Immature natural killer cell (primary cell): ENCODE data around the gene RDX. TPM values are rescaled to one million over a fixed set of nuclear protein-coding genes. Genes with fewer than 3 reads are reported as not detected.
"Not testable (repeated sequence)": the region's sequence is repeated elsewhere in the genome, so short reads cannot be mapped to it uniquely, and the experiment has no call there.

Experiments used
- DNase-seq, 3 donors: peaks; one replicate each; pipeline ENCODE4 v3.0.0; 2022; ENCODE audit warnings: mixed read lengths in 1 of 3
- H3K27ac Mint-ChIP-seq, 6 donors: one replicate each; pipeline ENCODE4 v1.8.0; 2020; ENCODE audit warnings: mixed read lengths in 6 of 6, mild to moderate bottlenecking in 5 of 6, inconsistent platforms in 4 of 6, moderate library complexity in 3 of 6
- H3K27me3 Mint-ChIP-seq, 3 donors: one replicate each; pipeline ENCODE4 v1.8.0; 2020 to 2021; ENCODE audit warnings: low read depth in 3 of 3, mild to moderate bottlenecking in 3 of 3, mixed read lengths in 3 of 3, moderate library complexity in 3 of 3, inconsistent platforms in 1 of 3
- H3K36me3 Mint-ChIP-seq, 3 donors: one replicate each; pipeline ENCODE4 v1.8.0; 2020; ENCODE audit warnings: mixed read lengths in 3 of 3, inconsistent platforms in 2 of 3, mild to moderate bottlenecking in 2 of 3
- H3K4me1 Mint-ChIP-seq, 2 donors: one replicate each; pipeline ENCODE4 v1.8.0; 2020; ENCODE audit warnings: inconsistent platforms in 2 of 2, mild to moderate bottlenecking in 2 of 2, mixed read lengths in 2 of 2, moderate library complexity in 1 of 2
- H3K4me3 Mint-ChIP-seq, 5 donors: one replicate each; pipeline ENCODE4 v1.8.0; 2020; ENCODE audit warnings: mild to moderate bottlenecking in 5 of 5, mixed read lengths in 5 of 5, inconsistent platforms in 3 of 5, moderate library complexity in 3 of 5
- H3K9me3 Mint-ChIP-seq, 6 donors: one replicate each; pipeline ENCODE4 v1.8.0; 2020; ENCODE audit warnings: mild to moderate bottlenecking in 6 of 6, mixed read lengths in 6 of 6, inconsistent platforms in 4 of 6, moderate library complexity in 3 of 6
- polyA plus RNA-seq, 3 donors: library from polyadenylated mRNA; unstranded; fragments of 300-500 nt; fragmentation: Illumina TruSeq; gene quantifications; one replicate each; pipeline ENCODE4 v1.2.3, GENCODE V29; 2021

The RDX gene
- polyA plus RNA-seq, 3 donors from 2014 or later: 13.0 to 28.5 (median 21.9) TPM

GRCh38 chr11:110280595-110280994 is 15.8 kb downstream of the RDX start:
- H3K4me1 Mint-ChIP-seq, DNase-seq, H3K4me3 Mint-ChIP-seq, H3K27ac Mint-ChIP-seq, H3K27me3 Mint-ChIP-seq, H3K36me3 Mint-ChIP-seq, H3K9me3 Mint-ChIP-seq: not testable (repeated sequence)

DNA sequence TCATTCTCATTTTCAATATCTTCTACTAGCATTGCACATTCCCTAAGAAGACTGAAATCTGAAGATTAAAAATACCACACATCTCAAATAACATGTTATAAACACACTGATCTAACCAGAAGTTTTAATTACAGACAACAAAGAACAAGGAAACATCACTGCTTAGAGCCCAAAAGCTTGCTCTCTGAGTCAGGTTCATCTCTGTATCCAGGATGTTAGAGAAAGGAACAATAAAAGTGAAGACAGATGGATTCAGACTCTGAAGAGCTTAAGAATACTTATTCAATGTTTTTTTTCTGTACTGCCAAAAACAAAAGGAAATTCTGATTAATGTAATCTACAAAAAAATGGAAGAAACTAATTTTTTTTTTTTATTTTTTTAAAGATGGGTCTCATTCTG is 16.5 kb downstream of the RDX start:
- DNase-seq: no peak
- Mint-ChIP-seq H3K36me3 (peaks cover 5 to 7% (median 7%) of the 10 kb centered on the region in 3 donors), H3K9me3 (no peaks in the 10 kb centered on the region), H3K4me1 (peaks cover 0 to 5% of the 10 kb centered on the region in 2 donors), H3K27me3 (no peaks in the 10 kb centered on the region), H3K4me3 (no peak overlapping the region), H3K27ac (no peak overlapping the region)

- H3K9me3 Mint-ChIP-seq: no peaks in the 10 kb centered on the region
- peaks cover 5 to 23% of the 10 kb centered on the region in 2 donors for H3K4me1 Mint-ChIP-seq
- H3K27ac Mint-ChIP-seq: peak overlapping the region in 1 of 6 donors; percentile 41
- H3K36me3 Mint-ChIP-seq: peaks cover 5 to 12% (median 10%) of the 10 kb centered on the region in 3 donors
- no peak overlapping the region for H3K4me3 Mint-ChIP-seq
- DNase-seq: no peak
- no peaks in the 10 kb centered on the region for H3K27me3 Mint-ChIP-seq
Observed at GRCh38 chr11:110272919-110273318, 23.5 kb downstream of the RDX start.

GRCh38 chr11:110269996-110270395 is 26.4 kb downstream of the RDX start:
- DNase-seq: no peak
- Mint-ChIP-seq H3K4me3 (no peak overlapping the region), H3K9me3 (no peaks in the 10 kb centered on the region), H3K36me3 (peaks cover 0 to 9% (median 6%) of the 10 kb centered on the region in 3 donors), H3K27me3 (no peaks in the 10 kb centered on the region), H3K27ac (no peak overlapping the region), H3K4me1 (peaks cover 5 to 23% of the 10 kb centered on the region in 2 donors)

- DNase-seq: no peak
- Mint-ChIP-seq H3K27me3 (no peaks in the 10 kb centered on the region), H3K36me3 (peaks cover 0 to 9% (median 6%) of the 10 kb centered on the region in 3 donors), H3K9me3 (no peaks in the 10 kb centered on the region), H3K27ac (no peak overlapping the region), H3K4me1 (peaks cover 5 to 23% of the 10 kb centered on the region in 2 donors), H3K4me3 (no peak overlapping the region)
Observed at GRCh38 chr11:110268441-110268840, 28.0 kb downstream of the RDX start.

DNA sequence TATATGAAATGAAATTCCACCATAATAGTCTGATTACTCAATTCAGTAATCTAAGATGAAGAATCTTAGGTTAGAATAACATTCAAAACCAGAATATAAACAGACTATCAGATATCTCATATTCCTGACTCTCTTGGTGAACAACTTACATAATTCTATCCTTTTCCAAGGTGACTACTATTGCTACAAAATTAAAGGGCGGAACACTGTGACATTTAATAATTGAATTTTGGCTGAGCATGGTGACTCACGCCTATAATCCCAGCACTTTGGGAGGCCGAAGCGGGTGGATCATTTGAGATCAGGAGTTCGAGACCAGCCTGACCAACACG is 34.4 kb downstream of the RDX start:
- H3K4me1 Mint-ChIP-seq: no peaks in the 10 kb centered on the region
- peaks cover 0 to 1% (median 0%) of the 10 kb centered on the region in 3 donors for H3K27me3 Mint-ChIP-seq
- no peaks in the 10 kb centered on the region for H3K9me3 Mint-ChIP-seq
- no peak overlapping the region for H3K4me3 Mint-ChIP-seq
- H3K27ac Mint-ChIP-seq: peak overlapping the region in 1 of 6 donors; percentile 34
- DNase-seq: no peak
- peaks cover 4 to 39% (median 22%) of the 10 kb centered on the region in 3 donors for H3K36me3 Mint-ChIP-seq

DNA sequence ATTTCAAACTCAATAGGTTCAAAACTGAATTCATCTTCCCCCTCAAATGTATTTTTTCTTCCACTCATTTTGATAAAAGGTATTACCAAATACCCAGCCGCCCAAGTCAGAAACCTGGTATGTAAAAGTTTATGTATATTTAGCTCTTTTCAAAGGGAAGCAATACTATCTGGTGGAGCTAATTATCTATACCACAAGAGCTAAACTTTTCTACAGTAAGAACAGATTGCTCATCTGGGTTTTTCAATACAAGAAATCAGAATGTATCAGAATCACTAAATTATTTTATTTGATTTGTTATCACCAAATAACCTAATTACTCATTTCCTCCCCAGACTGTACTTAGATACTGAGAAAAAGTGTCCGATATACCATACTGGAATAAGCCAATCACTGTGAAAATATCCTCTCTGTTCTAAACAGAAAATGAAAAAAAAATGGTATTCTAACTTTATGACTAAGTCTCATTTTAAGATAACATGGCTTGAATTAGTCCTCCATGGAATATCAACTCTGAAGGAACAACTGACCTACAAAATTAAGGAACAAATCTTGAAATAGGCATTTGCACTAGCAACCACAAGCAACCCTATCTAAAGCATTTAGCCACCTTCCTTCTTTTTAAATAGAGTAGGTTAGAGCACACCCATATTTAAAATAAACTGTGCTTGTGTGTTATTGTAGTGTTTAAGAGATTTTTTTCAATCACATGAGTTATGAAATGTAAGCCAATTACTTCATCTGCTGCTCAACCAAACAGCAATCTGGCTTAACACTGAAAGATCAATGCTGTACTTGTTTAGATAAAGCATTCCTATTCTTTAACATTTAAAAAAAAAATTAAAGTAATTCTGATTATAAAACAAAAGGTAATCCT is 35.0 kb downstream of the RDX start:
- no peak overlapping the region for H3K4me3 Mint-ChIP-seq
- no peak overlapping the region for H3K27ac Mint-ChIP-seq
- H3K36me3 Mint-ChIP-seq: peaks cover 4 to 39% (median 22%) of the 10 kb centered on the region in 3 donors
- no peaks in the 10 kb centered on the region for H3K4me1 Mint-ChIP-seq
- DNase-seq: no peak
- peaks cover 0 to 1% (median 0%) of the 10 kb centered on the region in 3 donors for H3K27me3 Mint-ChIP-seq
- H3K9me3 Mint-ChIP-seq: no peaks in the 10 kb centered on the region

DNA sequence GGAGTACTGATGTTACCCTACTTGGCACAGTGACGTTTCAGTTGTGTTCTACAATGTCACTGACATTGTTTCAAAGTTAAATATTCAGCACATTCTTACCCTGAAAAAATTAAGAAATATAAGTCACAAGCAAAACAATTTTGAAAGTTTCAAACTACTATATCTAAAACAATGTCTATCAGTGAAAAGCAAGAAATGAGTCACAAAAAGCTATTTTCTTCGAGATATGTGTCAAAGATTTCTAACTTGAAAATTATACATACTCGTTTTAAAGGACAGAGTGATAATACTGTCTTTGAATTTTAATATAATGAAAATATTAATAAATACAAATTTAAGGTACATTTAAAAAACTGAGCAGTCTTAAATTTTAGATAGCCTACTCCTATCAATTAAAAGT is 42.9 kb downstream of the RDX start:
- Mint-ChIP-seq H3K4me1 (no peaks in the 10 kb centered on the region), H3K4me3 (no peak overlapping the region), H3K9me3 (no peaks in the 10 kb centered on the region), H3K36me3 (peaks cover 9 to 36% (median 10%) of the 10 kb centered on the region in 3 donors), H3K27me3 (no peaks in the 10 kb centered on the region), H3K27ac (no peak overlapping the region)
- no peak for DNase-seq

DNA sequence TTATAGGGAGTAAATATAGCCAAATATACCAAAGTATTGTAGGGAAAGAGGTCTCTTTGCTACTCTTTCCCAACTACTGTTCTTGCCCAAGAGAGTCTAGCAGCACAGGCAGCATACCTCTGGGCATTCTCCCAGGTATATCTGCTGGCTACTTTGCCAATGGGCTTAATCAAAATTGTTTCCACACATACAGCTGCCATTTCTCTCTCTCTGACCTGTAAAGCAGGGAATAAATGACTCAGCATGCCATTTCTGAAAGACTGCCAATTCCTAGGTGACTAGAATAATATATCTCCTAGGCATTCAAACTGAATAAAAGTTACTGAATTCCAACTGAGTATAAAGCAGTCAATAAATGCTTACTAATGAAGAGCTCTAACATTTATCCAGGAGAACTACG is 44.6 kb downstream of the RDX start:
- no peak overlapping the region for H3K27ac Mint-ChIP-seq

DNA sequence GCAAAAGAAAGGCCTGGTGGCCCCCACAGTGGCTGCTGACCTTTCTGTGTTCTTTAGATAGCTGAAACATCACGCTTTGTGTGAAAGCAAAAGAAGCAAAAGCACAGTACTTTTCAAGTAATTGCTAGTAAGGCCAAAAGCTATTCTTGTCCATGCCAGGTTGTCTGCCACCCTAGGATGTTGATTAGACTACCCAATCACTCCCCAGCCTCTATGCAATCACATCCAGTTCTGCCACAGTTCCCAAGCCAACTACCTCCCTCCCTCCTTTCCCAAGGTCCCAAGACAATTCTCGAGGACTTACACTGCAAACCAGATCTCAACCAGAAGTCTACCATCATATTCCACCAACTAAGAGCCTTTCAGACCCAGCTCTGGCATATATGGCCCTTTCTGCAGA is 46.2 kb downstream of the RDX start:
- peaks cover 0 to 1% (median 0%) of the 10 kb centered on the region in 3 donors for H3K27me3 Mint-ChIP-seq
- no peak for DNase-seq
- no peak overlapping the region for H3K27ac Mint-ChIP-seq
- no peaks in the 10 kb centered on the region for H3K9me3 Mint-ChIP-seq
- H3K36me3 Mint-ChIP-seq: peaks cover 4 to 26% (median 9%) of the 10 kb centered on the region in 3 donors
- H3K4me1 Mint-ChIP-seq: no peaks in the 10 kb centered on the region
- no peak overlapping the region for H3K4me3 Mint-ChIP-seq

More for the DNA sequence above, 44.6 kb downstream of the RDX start:
- H3K36me3 Mint-ChIP-seq: peaks cover 4 to 26% (median 9%) of the 10 kb centered on the region in 3 donors
- no peaks in the 10 kb centered on the region for H3K27me3 Mint-ChIP-seq
- H3K4me3 Mint-ChIP-seq: no peak overlapping the region
- no peaks in the 10 kb centered on the region for H3K9me3 Mint-ChIP-seq
- no peaks in the 10 kb centered on the region for H3K4me1 Mint-ChIP-seq
- no peak for DNase-seq

DNA sequence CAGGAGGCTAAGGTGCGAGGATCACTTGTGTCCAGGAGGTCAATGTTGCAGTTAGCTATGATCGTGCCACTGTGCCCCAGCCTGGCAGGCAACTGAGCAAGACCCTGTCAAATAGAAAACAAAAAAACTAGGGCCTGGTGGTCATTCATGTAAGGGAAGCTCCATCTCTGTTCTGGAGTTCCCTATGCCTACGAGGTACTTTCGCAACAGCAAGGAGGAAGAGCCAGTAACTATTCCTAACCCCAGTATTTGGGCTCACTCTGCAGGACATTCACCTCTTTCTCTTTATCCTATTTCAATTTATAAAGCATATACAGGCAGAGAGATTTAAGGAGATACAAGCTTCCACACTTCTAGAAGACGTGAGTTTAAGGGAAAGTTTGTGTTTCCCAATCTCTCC is 46.6 kb downstream of the RDX start:
- Mint-ChIP-seq H3K27ac (no peak overlapping the region), H3K27me3 (peaks cover 0 to 1% (median 0%) of the 10 kb centered on the region in 3 donors), H3K4me1 (no peaks in the 10 kb centered on the region), H3K36me3 (peaks cover 4 to 26% (median 9%) of the 10 kb centered on the region in 3 donors), H3K9me3 (no peaks in the 10 kb centered on the region), H3K4me3 (no peak overlapping the region)
- DNase-seq: no peak

DNA sequence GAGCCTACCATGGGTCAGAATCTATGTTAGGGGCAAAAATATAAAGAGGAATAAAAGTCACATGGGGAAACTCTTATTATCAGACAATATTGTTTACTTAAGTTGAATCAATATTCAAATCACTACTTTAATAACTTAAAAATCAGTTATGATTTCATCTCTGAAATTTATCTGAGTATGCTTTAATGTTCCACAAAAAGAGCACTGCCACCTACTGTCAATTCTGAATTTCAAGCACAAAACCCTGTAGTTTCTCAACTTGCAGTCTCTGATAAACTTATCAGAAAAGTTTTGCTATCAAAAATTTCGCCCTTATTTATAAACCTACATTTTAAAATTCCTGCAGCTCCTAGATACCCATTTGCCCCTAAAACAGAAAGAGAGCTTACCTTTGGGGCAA is 47.3 kb downstream of the RDX start:
- peaks cover 0 to 1% (median 0%) of the 10 kb centered on the region in 3 donors for H3K27me3 Mint-ChIP-seq
- no peaks in the 10 kb centered on the region for H3K4me1 Mint-ChIP-seq
- H3K27ac Mint-ChIP-seq: no peak overlapping the region
- H3K36me3 Mint-ChIP-seq: peaks cover 4 to 21% (median 9%) of the 10 kb centered on the region in 3 donors
- no peaks in the 10 kb centered on the region for H3K9me3 Mint-ChIP-seq
- H3K4me3 Mint-ChIP-seq: no peak overlapping the region
- DNase-seq: no peak

DNA sequence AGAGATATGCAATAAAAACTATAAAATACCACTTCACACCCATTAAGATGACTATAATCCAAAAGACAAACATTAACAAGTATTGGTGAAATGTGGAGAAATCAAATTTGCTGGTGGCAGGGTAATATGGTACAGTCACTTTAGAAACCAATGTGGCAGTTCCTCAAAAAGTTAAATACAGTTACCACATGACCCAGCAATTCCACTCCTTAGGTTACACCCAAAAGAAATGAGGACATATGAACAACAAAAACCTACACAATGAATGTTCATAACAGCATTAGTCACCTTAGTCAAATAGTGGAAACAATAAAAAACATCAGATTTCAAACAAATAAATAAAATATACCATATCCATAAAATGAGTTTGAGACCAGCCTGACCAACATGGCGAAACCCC is 52.6 kb downstream of the RDX start:
- Mint-ChIP-seq H3K27ac (no peak overlapping the region), H3K4me3 (no peak overlapping the region), H3K27me3 (peaks cover 0 to 1% (median 0%) of the 10 kb centered on the region in 3 donors), H3K9me3 (no peaks in the 10 kb centered on the region), H3K36me3 (peaks cover 5 to 20% (median 18%) of the 10 kb centered on the region in 3 donors), H3K4me1 (no peaks in the 10 kb centered on the region)
- no peak for DNase-seq

- Mint-ChIP-seq H3K4me3 (no peak overlapping the region), H3K9me3 (no peaks in the 10 kb centered on the region), H3K27me3 (peaks cover 0 to 1% (median 0%) of the 10 kb centered on the region in 3 donors), H3K36me3 (peaks cover 5 to 20% (median 17%) of the 10 kb centered on the region in 3 donors), H3K27ac (no peak overlapping the region), H3K4me1 (no peaks in the 10 kb centered on the region)
- no peak for DNase-seq
Observed at GRCh38 chr11:110242746-110243145, 53.7 kb downstream of the RDX start.
